Measurements from ENCODE around the gene USP15.

USP15 gene

GRCh38 chr12:62382526-62382925, 122.3 kb downstream of the USP15 start:
- TF ChIP-seq, protein P1, sequence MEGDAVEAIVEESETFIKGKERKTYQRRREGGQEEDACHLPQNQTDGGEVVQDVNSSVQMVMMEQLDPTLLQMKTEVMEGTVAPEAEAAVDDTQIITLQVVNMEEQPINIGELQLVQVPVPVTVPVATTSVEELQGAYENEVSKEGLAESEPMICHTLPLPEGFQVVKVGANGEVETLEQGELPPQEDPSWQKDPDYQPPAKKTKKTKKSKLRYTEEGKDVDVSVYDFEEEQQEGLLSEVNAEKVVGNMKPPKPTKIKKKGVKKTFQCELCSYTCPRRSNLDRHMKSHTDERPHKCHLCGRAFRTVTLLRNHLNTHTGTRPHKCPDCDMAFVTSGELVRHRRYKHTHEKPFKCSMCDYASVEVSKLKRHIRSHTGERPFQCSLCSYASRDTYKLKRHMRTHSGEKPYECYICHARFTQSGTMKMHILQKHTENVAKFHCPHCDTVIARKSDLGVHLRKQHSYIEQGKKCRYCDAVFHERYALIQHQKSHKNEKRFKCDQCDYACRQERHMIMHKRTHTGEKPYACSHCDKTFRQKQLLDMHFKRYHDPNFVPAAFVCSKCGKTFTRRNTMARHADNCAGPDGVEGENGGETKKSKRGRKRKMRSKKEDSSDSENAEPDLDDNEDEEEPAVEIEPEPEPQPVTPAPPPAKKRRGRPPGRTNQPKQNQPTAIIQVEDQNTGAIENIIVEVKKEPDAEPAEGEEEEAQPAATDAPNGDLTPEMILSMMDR (conservative IDR thresholded peaks at IDR 0.05; ENCODE audit: low read depth) = no peak
- CTCF ChIA-PET = interaction anchor here (0.7 kb wide), 1 partner anchor 25 kb away, joined by 3 read pairs; no protein-coding TSS in a partner anchor
- DNase-seq (ENCODE audit: low spot score) = no peak
- H3K27ac ChIP-seq = no peak overlapping the region
- POLR2A ChIA-PET (ENCODE audit: low non-redundant PET) = no interaction called here

DNA sequence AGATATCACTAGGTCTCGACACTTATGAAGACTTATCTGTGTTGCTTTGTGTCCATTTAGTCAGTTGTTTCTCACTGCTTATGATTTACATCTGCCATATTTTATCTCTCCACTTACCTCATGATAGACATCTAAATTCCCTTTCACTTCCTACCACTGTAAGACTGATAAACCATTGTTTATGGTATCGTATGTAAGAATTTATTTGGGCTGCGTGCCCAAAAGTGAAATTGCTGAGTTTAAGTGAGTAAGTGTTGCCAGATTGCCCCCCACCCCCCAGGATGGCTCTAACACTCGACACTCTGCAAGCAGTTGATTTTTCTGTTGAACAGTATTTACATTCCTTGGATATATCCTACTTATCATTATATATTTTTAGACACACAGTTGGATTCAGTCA, 136.5 kb downstream of the USP15 start:
- TF ChIP-seq, protein P1 (conservative IDR thresholded peaks at IDR 0.05; ENCODE audit: low read depth) = no peak
- ChIA-PET CTCF (no interaction called here), POLR2A (ENCODE audit: low non-redundant PET) (no interaction called here)
- no peak overlapping the region for H3K27ac ChIP-seq
- DNase-seq (ENCODE audit: low spot score) = no peak

GRCh38 chr12:62400135-62400534, 139.9 kb downstream of the USP15 start:
- no peak overlapping the region for H3K27ac ChIP-seq
- TF ChIP-seq, protein P1 (conservative IDR thresholded peaks at IDR 0.05; ENCODE audit: low read depth) = no peak
- no peak for DNase-seq (ENCODE audit: low spot score)
- CTCF ChIA-PET = no interaction called here
- POLR2A ChIA-PET (ENCODE audit: low non-redundant PET) = no interaction called here

DNA sequence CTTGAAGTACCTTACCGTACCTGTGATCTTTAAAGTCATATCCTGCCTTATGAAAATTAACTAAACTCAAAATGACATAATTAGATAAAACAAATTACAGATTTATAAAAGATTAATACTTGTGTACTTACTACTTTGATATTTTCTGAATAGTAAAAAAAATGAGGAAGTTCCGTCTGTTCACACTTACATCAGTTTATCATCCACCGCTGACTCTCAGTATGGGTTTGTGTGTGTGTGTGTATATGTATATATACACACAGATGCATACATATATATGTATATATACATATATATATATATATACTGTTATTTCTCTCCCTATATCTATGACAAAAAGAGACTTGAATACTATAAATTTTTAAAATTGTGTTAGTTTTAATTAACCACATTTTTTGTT, 141.4 kb downstream of the USP15 start:
- POLR2A ChIA-PET (ENCODE audit: low non-redundant PET) = no interaction called here
- no peak for DNase-seq (ENCODE audit: low spot score)
- H3K27ac ChIP-seq = no peak overlapping the region
- CTCF ChIA-PET = interaction anchor here (0.7 kb wide), 1 partner anchor 1919 kb away, joined by 3 read pairs; no protein-coding TSS in a partner anchor
- TF ChIP-seq, protein P1 (conservative IDR thresholded peaks at IDR 0.05; ENCODE audit: low read depth) = no peak

- ChIA-PET CTCF (no interaction called here), POLR2A (ENCODE audit: low non-redundant PET) (no interaction called here)
- TF ChIP-seq, protein P1 (conservative IDR thresholded peaks at IDR 0.05; ENCODE audit: low read depth) = no peak
- H3K27ac ChIP-seq = no peak overlapping the region
- DNase-seq (ENCODE audit: low spot score) = no peak
Measured at GRCh38 chr12:62403031-62403430, 142.8 kb downstream of the USP15 start.

DNA sequence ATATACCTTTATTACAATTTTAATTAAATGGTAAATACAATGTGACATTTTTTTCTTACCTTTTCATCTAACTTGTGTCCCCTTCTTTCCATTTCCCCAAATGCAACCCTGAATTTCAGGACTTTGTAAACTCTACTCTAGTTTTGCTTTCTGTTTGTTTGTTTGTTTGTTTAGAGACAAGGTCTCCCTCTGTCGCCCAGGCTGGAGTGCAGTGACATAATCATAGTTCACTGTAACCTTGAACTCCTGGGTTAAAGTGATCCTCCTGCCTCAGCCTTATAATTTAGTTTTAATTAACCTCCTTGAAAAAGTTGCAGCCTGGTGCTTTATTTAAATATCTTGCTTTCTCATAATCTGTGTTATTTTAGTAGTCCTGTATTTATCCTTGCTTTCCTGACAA, 147.4 kb downstream of the USP15 start:
- DNase-seq (ENCODE audit: low spot score) = no peak
- no peak overlapping the region for H3K27ac ChIP-seq
- TF ChIP-seq, protein P1 (conservative IDR thresholded peaks at IDR 0.05; ENCODE audit: low read depth) = no peak
- POLR2A ChIA-PET (ENCODE audit: low non-redundant PET) = no interaction called here
- CTCF ChIA-PET = no interaction called here

DNA sequence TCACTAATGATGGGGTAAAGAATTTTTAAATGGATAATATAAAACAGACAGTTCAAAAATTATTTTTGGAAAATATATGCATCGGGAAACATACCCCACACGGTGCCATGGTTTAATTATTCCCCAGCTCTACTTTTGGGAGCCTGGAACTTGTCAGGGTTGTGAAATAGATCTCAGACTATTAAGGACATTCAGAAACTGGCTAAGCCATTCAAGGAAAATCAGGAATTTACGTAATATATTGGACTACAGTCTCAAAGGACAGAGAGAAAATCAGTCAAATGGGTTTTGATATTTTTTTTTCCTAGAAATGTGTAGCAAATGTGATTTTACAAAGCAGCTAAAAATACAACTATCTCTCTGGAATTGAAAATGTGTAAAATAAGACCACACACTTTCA, 148.9 kb downstream of the USP15 start:
- DNase-seq (ENCODE audit: low spot score) = no peak
- no peak overlapping the region for H3K27ac ChIP-seq
- ChIA-PET POLR2A (ENCODE audit: low non-redundant PET) (no interaction called here), CTCF (no interaction called here)
- TF ChIP-seq, protein P1 (conservative IDR thresholded peaks at IDR 0.05; ENCODE audit: low read depth) = no peak

All from RWPE1 (cell line).